ENCODE data around the gene DUSP18. TPM values are rescaled to one million over a fixed set of nuclear protein-coding genes. Genes with fewer than 3 reads are reported as not detected.
"Not testable (repeated sequence)": the region's sequence is repeated elsewhere in the genome, so short reads cannot be mapped to it uniquely, and the experiment has no call there.

Gene DUSP18
- total RNA-seq, 4 donors from 2014 or later = 5.8 to 50.8 (median 40.2) TPM

GRCh38 chr22:30626413-30626812, 41.3 kb downstream of the DUSP18 start:
- Histone ChIP-seq H3K27ac (no peak overlapping the region), H3K36me3 (peaks cover 0 to 16% (median 0%) of the 10 kb centered on the region in 3 donors), H3K4me3 (no peak overlapping the region), H3K9me3 (no peaks in the 10 kb centered on the region), H3K27me3 (no peaks in the 10 kb centered on the region), H3K4me1 (no peaks in the 10 kb centered on the region)
- no peak for TF ChIP-seq CTCF (IDR thresholded peaks at IDR 0.05)
- TF ChIP-seq POLR2A (IDR thresholded peaks at IDR 0.05) = no peak
- no peak for DNase-seq

- not testable (repeated sequence) for H3K9me3 ChIP-seq, H3K27ac ChIP-seq, H3K4me1 ChIP-seq, DNase-seq, H3K27me3 ChIP-seq, H3K4me3 ChIP-seq
- H3K36me3 ChIP-seq = peaks cover 0 to 54% (median 0%) of the 10 kb centered on the region in 3 donors
Observed at GRCh38 chr22:30619909-30620308, 47.8 kb downstream of the DUSP18 start.

- H3K36me3 ChIP-seq = peaks cover 0 to 66% (median 0%) of the 10 kb centered on the region in 3 donors
- no peak for DNase-seq
- no peak overlapping the region for H3K27ac ChIP-seq
- H3K4me3 ChIP-seq = no peak overlapping the region
- H3K27me3 ChIP-seq = no peaks in the 10 kb centered on the region
- no peaks in the 10 kb centered on the region for H3K9me3 ChIP-seq
- H3K4me1 ChIP-seq = no peaks in the 10 kb centered on the region
- TF ChIP-seq POLR2A (IDR thresholded peaks at IDR 0.05) = no peak
- TF ChIP-seq CTCF (IDR thresholded peaks at IDR 0.05) = no peak
Observed at GRCh38 chr22:30617819-30618218, 49.9 kb downstream of the DUSP18 start.

GRCh38 chr22:30615543-30615954, 52.1 kb downstream of the DUSP18 start:
- no peaks in the 10 kb centered on the region for H3K4me1 ChIP-seq
- no peak overlapping the region for H3K4me3 ChIP-seq
- DNase-seq = no peak
- TF ChIP-seq POLR2A (IDR thresholded peaks at IDR 0.05) = no peak
- no peak for TF ChIP-seq CTCF (IDR thresholded peaks at IDR 0.05)
- H3K36me3 ChIP-seq = peaks cover 0 to 76% (median 0%) of the 10 kb centered on the region in 3 donors
- H3K9me3 ChIP-seq = no peaks in the 10 kb centered on the region
- H3K27ac ChIP-seq = no peak overlapping the region
- no peaks in the 10 kb centered on the region for H3K27me3 ChIP-seq

DNA sequence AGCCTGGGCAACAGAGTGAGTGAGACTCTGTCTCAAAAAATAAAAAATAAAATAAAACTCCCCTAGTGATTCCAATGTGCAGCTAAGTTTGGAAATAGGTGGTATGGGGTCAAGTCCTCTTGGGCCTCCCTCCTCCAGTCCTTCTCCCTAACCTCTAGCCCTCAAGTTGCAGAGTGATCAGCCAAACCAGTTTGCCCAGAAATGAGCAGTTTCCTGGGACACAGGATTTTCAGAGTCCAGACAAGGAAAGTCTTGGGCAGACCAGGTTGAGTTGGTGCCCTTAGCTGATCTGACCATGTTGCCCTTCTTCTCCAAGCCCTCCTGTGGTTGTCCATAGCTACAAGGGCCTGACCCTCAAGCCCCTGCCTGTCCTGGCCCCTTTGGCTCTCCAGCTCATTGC, 52.8 kb downstream of the DUSP18 start:
- Histone ChIP-seq H3K36me3 (peaks cover 0 to 70% (median 0%) of the 10 kb centered on the region in 3 donors), H3K27ac (no peak overlapping the region), H3K27me3 (no peaks in the 10 kb centered on the region), H3K9me3 (no peaks in the 10 kb centered on the region), H3K4me1 (peaks cover 0 to 3% (median 0%) of the 10 kb centered on the region in 4 donors), H3K4me3 (no peak overlapping the region)
- TF ChIP-seq POLR2A (IDR thresholded peaks at IDR 0.05) = no peak
- TF ChIP-seq CTCF (IDR thresholded peaks at IDR 0.05) = no peak
- DNase-seq = no peak

DNA sequence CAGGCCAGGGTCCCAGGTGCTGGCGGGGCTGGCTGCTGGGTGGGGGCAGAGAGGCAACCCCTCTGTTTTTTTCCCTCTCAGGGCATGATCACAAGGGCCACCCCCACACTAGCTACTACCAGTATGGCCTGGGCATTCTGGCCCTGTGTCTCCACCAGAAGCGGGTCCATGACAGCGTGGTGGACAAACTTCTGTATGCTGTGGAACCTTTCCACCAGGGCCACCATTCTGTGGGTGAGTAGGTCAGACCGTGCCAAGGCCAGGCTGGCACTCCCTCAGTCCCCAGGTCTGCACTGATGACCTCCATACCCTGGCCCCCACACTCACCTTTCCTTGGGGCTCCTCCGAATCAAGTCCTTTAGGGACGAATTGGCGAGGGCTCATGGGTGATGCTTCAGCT, 53.4 kb downstream of the DUSP18 start:
- H3K27me3 ChIP-seq = no peaks in the 10 kb centered on the region
- no peak overlapping the region for H3K4me3 ChIP-seq
- TF ChIP-seq POLR2A (IDR thresholded peaks at IDR 0.05) = no peak
- TF ChIP-seq CTCF (IDR thresholded peaks at IDR 0.05) = no peak
- DNase-seq = no peak
- peaks cover 0 to 63% (median 0%) of the 10 kb centered on the region in 3 donors for H3K36me3 ChIP-seq
- H3K9me3 ChIP-seq = no peaks in the 10 kb centered on the region
- H3K4me1 ChIP-seq = peaks cover 0 to 8% (median 2%) of the 10 kb centered on the region in 4 donors
- no peak overlapping the region for H3K27ac ChIP-seq
